GM04504 (cell line): ENCODE measurements around the gene BTN2A1.
"Not testable (repeated sequence)": the region's sequence is repeated elsewhere in the genome, so short reads cannot be mapped to it uniquely, and the experiment has no call there.

Experiments used
- DNase-seq: peaks from one replicate; pipeline ENCODE4 v3.0.0-alpha.2; 2012; ENCODE audit warnings: low read depth

BTN2A1 gene

GRCh38 chr6:26432627-26433201 is 25.0 kb upstream of the BTN2A1 start:
- no peak for DNase-seq

GRCh38 chr6:26433680-26434079 is 24.1 kb upstream of the BTN2A1 start:
- DNase-seq, result not testable (repeated sequence)

DNA sequence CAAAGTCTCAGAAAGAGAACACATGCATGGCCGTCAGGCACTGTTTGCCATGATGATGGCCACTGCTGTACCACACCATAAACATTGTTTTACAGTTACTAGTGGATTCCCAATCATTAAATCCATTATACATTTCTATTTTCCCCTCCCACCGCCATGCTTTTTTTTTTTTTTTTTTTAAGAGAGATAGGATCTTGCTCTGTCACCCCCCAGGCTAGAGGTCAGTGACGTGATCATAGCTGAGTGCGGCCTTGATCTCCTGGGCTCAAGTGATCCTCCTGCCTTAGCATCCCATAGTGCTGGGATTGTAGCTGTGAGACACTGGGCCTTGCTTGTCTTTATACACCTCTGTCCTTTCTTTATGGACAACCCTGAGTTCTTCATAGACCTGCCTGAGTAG is 21.7 kb upstream of the BTN2A1 start:
- no peak for DNase-seq

- DNase-seq, result no peak
These were observed 20.2 kb upstream of the BTN2A1 start for GRCh38 chr6:26437550-26437949.

GRCh38 chr6:26438000-26438399 is 19.8 kb upstream of the BTN2A1 start:
- DNase-seq, result no peak

- no peak for DNase-seq
These were observed 18.3 kb upstream of the BTN2A1 start for GRCh38 chr6:26439151-26440125.

DNA sequence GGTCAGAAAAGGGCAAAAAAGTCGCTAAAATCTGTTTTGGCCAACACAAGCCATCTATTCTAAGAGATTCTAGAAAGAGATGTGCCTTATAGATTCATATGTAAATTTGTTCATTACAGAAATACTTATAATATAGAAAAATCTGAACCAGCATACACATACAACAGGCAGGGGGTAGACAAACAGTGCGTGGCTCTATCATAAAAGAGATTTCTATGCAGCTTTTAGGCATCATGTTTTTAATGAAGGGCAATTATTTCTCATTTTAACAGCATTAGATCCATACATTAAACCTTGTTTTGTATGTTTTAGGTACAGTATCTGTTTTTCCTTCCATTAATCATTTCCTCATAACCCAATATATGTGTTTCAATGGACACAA is 16.8 kb upstream of the BTN2A1 start:
- DNase-seq, result no peak

- no peak for DNase-seq
These were observed 15.8 kb upstream of the BTN2A1 start for GRCh38 chr6:26441977-26442376.

- DNase-seq, result no peak
These were observed 11.7 kb upstream of the BTN2A1 start for GRCh38 chr6:26445934-26446667.

- no peak for DNase-seq
These were observed 10.5 kb upstream of the BTN2A1 start for GRCh38 chr6:26447257-26447656.

DNA sequence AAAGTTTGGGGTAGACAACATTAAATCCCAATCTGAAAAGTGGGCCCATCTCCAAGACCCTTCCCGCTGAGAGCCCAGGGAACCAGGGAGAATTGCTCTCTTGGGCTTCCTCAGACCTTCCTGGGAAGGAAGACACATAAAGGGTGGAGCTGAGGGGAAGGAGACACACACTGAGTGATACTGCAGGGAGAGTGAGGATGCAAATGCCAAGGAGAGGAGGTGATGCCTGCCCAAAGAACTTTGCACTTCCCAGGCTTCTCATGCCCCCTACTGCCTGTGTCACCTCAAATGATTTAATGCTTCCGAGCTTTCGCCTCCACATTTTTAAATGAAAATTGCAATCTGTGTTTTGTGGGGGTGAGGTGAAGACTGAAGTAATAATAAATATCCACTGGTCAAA is 7.5 kb upstream of the BTN2A1 start:
- no peak for DNase-seq

GRCh38 chr6:26452631-26453235 is 5.0 kb upstream of the BTN2A1 start:
- DNase-seq, result no peak

GRCh38 chr6:26454631-26455030 is 3.1 kb upstream of the BTN2A1 start:
- DNase-seq, result no peak

DNA sequence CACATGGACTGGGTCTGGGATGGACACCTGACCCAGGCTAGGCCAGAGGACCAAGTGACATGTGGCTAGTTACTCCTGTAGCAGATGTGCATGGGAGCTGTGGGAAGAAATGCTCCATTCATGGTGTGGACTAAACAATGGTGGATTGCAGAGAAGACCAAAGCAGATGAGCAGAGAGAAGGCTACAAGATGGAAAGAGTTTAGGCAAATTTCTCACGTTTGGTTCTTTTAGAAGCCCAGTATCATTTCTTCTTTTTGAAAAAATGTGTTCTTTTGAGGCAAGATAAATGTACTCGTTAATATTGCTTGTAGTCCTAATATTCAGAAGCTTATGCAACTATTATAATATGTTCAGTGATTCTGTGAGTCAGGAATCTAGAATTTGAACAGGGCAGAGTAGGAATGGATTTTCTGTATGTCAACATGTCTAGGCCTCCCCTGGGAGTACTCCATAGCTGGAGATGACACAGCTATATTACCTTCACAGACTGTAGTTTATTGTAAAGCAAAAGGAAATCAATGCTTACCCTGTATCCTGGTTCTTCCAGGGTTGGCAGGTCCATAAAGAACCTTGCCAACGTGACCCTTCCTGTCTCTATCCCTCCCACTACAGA is 2.3 kb upstream of the BTN2A1 start:
- DNase-seq, result no peak

DNA sequence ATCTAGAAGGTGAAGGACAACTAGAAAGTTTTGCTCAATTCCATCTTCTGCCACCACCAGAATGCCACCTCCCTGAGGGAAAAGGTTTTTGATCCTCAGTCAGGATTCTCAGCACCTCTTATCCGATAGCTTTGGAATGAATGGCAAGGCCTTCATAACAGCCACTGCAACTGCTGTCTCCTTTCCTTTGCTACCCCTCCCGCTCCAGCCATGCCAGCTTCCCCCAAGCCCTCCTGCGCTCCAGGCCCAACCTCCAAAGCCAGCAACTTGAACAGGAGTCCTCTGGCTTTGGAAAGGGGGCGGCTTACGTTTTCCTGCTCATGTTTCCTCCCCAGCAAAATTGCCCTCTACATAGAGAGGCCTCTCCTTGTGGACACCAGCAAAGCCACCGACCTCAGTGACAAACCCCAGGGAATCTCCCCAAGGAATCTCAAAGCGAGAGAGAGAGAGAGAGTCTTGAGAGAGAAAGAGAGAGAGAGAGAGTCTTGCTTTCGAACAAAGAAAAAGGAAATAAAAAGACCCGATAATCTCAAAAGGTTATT is 420 bp upstream of the BTN2A1 start:
- DNase-seq, result no peak

DNA sequence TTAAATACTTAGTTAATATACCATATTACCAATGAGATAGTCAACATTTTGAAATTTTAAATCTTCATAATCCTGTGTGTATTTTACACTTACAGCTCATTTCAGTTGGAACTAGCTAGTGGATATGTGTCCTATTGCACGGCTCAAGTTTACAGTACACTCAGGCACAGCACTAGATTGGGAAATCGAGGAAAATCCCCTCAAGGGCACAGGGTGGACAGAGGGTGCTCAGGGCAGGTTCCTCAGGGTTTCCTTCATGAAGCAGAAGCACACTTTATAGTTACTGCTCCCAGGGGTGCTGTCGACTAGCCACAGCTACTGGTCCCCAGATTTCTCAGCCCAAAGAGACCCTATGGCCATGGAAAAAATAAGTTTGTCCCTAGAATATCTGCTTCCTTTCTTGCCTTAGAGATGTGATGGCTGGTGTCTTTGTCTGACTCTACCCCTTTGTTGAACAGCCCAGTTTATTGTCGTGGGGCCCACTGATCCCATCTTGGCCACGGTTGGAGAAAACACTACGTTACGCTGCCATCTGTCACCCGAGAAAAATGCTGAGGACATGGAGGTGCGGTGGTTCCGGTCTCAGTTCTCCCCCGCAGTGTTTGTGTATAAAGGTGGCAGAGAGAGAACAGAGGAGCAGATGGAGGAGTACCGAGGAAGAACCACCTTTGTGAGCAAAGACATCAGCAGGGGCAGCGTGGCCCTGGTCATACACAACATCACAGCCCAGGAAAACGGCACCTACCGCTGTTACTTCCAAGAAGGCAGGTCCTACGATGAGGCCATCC is 1.5 kb downstream of the BTN2A1 start:
- no peak for DNase-seq

DNA sequence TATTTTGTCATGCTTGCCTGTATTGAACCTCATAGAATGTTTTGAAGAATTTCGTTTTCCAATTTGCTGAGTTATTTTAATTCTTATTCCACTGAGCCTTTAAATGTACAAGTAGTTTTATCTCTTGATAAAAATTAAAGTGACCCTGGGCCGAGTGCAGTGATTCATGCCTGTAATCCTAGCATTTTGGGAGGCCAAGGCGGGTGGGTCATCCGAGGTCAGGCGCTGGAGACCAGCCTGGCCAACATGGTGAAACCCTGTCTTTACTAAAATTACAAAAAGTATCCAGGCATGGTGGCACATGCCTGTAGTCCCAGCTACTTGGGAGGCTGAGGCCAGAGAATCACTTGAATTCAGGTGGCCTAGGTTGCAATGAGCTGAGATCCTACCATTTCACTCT is 3.6 kb downstream of the BTN2A1 start:
- DNase-seq, result not testable (repeated sequence)

GRCh38 chr6:26464014-26464413 is 6.3 kb downstream of the BTN2A1 start:
- DNase-seq, result no peak

DNA sequence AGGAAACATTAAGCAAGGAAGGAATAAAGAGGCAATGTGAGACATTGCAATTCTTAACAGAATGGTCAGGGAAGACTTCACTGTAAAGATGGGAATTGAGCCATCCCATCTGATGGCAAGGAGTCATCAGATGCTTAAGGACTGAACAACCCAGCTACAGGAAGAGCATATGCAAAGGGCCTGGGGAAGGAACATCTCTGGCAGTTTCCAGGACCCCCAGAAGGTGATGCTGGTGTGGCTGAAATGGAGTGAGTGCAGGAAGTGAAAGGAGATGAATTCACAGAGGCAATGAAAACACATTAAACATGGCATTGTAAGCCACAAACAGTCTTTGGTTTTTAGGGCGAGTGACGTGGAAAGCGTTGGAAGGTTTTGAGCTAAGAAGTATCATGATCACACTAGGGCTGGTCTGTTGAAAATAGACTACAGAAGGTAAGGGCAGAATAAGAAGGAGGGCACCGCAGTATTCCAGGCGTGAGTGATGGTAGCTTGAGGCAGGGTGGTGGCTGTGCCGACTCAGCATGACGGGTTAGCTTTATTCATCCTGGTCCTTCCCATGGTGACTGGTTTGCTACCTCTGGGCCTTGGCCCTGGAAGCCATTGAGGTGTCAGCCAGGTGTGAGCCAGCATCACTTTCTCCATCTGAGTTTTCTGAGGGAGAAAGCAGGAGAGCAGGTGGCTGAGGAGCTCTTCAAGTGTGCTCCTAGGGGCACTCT is 6.8 kb downstream of the BTN2A1 start:
- no peak for DNase-seq

GRCh38 chr6:26465776-26466175 is 8.0 kb downstream of the BTN2A1 start:
- DNase-seq, result no peak
